DMS53 (cell line): ENCODE data around the gene ABHD16A.

Source experiments
- DNase-seq: peaks from one replicate; lab custom pipeline; 2025; lab: John Stamatoyannopoulos, UW

ABHD16A gene

GRCh38 chr6:31689249-31690110 is 13.6 kb downstream of the ABHD16A start:
- DNase-seq = peak; percentile 21

DNA sequence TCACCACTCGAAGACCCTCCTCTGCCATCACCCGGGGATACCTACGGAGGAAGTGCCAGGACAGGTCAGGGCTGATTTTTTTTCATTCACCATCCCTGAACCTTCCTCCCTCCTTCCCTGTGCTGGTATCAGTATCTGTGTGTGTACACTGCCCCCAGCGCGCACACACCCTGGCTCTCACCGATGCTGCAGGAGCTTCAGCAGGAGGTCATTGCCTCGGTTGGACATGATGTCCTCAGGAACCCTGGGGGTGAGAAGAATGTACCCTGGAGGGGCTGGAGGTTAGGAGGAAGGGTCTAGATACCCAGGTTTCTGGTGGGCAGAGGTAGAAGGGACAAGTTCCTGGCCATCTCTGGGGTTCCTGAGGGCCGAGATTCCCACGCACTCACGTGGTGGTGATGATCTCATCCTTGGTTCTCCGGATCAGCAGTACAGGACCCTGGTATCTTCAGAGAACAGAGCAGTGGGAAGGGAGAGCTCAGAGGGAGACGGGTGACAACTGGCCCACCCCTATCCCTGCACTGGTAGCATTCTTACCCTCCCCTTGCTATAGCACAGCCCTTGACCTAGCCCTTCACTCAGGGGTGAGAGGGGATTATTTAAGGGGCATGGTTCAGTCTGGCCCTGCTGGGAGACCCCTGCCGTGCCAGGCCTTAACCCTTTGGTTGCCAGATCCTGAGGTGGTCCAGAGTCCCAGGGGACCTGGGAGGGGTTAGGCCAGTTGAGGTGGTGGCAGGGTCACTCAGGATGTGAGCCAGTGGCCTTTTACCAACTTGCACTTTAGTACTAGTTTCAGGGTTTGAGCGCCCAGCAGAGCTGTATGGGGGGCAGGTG is 15.0 kb downstream of the ABHD16A start:
- DNase-seq = no peak

DNA sequence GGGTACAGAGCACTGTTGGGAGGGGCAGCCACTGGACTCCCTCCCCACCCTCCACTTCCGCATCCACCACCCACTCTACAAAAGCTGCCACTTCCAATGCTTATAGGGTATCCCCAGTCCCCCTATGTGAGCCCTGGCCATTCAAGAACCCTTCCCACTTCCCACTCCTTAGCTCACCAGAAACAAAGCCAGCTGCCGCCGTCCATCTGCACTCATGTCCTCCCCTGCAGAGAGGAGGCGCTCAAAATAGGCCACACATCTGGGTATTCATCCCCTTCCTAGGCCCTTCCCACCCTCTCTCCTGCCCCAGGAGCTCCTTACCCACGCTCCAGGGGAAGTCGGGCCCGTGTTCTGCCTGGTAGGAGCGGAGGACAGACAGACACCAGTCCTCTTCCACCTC is 15.8 kb downstream of the ABHD16A start:
- peak; percentile 20 for DNase-seq

GRCh38 chr6:31686483-31686882 is 16.6 kb downstream of the ABHD16A start:
- no peak for DNase-seq

GRCh38 chr6:31683591-31683990 is 19.5 kb downstream of the ABHD16A start:
- peak; percentile 61 for DNase-seq

- DNase-seq = peak; percentile 88
Measured at GRCh38 chr6:31681135-31681671, 21.9 kb downstream of the ABHD16A start.

DNA sequence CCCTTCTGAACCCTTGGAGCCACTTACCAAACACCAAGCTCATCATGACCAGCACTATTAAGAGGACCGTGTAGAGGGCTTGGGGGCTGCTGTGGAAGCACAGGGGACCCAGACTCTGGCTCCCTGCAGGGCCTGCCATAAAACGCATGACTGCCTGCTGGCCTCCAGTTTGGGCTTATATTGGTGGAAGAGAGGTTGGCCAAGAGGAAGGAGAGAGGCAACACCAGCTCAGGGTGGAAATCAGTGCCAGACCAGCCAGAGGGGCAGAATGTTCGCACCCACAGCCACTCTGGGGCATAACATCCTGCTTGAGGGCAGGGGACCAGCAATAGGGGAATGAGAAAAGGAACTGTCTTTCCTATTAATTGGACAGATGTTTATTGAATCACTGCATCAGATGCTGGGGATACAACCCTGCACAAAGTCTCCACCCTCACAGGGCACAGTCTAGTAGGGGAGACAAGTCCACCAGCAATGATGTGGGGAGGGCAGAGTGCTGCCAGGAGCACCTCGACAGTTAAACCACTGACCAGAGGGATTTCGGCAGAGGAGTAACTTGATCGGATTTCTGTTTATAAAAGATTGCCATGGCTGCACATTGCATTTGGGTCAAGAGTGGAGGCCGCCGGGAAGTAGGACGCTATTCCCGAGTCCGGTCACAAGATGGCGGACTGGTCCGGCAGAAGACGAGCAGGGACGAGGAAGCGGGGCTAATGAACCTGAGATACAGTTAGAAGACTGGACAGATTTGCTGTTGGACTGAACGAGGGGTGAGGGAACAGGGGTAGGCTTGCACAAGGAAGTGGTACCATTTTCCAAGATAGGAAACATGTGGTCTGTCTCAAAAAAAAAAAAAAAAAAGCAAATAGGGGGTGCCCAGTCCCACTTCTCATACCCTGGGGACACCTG is 22.6 kb downstream of the ABHD16A start, which contains the start of gene LY6G5C:
LY6G5C (minus strand) TSS at position 842 of the 909 bp plus-strand sequence; CDS start at position 148, 694 bp downstream.
- peak; percentile 96 for DNase-seq

DNA sequence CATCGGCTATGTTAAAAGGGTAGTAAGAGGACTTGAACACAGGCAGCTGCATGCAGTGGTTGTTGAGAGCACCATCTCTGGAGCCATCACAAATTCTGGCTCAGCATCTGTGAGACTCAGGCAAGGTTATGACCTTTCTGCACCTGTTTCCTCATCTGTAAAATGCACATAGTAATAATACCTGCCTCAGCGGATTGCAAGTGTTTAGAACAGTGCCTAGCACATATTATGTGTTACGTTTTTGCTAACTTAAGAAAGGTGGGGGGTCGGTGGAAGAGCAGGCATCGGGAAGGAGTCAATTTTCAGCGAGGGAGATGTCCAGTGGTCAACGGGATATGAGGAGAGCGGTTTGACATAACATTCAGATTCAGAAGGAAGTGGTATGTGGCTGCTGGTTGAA is 25.2 kb downstream of the ABHD16A start:
- no peak for DNase-seq

- peak; percentile 52 for DNase-seq
Measured at GRCh38 chr6:31676904-31677303, 26.2 kb downstream of the ABHD16A start.

GRCh38 chr6:31676322-31676903 is 26.7 kb downstream of the ABHD16A start:
- no peak for DNase-seq

- no peak for DNase-seq
Measured at GRCh38 chr6:31669676-31670075, 33.4 kb downstream of the ABHD16A start, which contains the start of gene LY6G5B. LY6G5B (plus strand) TSS chr6:31669976; CDS start chr6:31670951, 975 bp downstream.

DNA sequence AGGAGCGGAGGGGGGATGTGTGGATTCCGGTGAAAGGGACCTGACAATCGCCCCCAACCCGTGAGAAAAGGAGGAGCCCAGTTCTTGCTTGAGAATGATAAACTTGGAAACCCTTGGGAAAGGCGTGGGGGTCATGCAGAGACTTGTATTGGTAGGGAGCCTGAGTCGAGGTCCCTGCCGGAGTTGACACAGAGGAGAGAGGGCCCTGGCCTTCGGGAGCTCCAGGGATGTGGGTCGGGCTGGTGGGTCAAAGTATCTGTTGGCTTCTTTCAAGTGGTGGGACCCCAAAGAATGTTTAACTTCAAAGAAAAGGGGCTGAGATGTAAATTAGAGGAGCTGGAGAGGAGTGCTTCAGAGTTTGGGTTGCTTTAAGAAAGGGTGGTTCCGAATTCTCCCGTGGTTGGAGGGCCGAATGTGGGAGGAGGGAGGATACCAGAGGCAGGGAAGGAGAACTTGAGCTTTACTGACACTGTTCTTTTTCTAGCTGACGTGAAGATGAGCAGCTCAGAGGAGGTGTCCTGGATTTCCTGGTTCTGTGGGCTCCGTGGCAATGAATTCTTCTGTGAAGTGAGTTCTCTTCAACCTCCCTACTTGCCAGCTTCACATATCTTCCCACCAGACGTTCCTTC is 36.7 kb downstream of the ABHD16A start:
- no peak for DNase-seq

- DNase-seq = peak; percentile 99
Measured at GRCh38 chr6:31665501-31666336, 37.4 kb downstream of the ABHD16A start, which contains the start of gene CSNK2B. CSNK2B (plus strand) TSS chr6:31666080; CDS start chr6:31666832, 752 bp downstream.

- peak; percentile 96 for DNase-seq
Measured at GRCh38 chr6:31664790-31665500, 38.2 kb downstream of the ABHD16A start, which contains the start of gene GPANK1. GPANK1 (minus strand) TSS chr6:31664997; CDS start chr6:31664478, 519 bp downstream.

GRCh38 chr6:31663961-31664789 is 38.9 kb downstream of the ABHD16A start:
- no peak for DNase-seq

DNA sequence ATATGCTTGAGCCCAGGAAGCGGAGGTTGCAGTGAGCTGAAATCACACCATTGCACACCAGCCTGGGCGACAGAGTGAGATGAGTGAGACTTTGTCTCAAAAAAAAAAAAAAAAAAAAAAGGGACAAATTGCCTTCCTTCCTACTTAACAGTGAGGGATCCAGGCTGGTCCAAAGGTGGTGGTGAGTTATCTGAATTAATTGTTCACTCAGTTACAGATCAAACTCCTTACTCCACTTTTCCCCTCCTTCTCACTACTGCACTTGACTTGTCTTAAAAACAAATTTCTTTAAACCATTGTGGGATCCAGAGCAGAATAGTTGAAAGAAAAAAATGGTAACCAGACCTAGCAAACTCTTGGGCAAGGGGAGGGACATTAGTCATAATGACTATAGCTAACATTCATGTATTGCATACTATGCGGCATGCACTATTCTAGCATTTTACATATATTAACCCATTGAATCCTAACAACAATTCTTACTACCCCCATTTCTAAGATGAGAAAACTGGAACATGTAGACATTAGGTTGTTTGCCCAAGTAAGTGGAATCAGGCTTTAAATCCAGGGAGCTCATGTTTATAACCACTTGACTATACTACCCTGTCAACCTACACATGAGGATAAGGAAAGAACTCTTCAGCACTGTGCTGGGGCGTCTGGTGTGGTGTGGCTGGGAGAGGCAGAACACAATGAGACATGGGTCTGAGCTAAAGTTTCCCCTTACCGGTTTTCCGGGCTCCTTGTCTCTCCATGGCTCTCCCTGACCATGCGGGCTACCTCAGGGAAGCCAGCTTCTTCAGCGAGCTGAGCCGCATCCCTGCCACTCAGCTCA is 39.8 kb downstream of the ABHD16A start:
- DNase-seq = no peak
